Measurements from ENCODE around the gene MEN1. TPM values are rescaled to one million over a fixed set of nuclear protein-coding genes. Genes with fewer than 3 reads are reported as not detected.

The MEN1 gene
- total and polyA plus RNA-seq, 7 experiments from 2014 or later, result 25.7 to 54.9 (median 38.0) TPM

DNA sequence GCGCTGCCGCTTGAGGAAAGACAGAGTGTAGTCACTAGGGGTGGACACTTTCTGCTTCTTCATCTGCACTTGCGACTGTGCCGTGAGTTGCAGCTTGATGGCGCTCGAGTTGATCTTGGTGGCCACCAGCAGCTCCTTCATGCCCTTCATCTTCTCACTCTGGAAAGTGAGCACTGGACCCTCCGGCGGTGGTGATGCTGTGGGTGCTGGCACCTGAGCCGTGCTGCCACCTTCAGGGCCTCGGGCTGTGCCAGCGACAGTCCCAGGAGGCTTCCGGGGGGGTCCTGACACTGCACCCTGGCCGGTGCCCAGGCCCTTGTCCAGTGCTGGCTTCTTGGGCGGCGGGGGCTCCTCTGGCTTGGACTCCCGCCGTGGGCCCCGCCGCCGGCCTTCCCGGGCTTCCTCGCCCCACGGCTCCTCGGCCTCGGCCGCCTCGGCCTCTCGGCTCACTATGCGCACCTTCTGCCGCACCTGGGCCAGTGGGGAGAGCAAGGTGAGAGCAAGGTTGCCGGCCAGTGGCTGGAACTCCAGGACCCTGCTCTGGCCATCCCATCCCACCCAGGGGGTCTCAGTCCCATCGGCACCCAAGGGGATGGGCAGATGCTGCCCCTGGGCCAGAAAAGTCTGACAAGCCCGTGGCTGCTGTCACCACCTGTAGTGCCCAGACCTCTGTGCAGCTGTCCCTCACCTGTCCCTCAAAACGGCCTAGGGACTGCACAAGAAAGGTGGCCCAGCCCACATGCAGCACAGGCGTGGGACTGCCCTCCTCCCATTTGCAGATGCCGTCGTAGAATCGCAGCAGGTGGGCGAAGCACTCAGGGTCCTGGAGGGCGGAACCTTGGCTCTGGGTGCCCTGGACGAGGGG lies 5.8 kb downstream of the MEN1 start:
- H3K4me3 Mint-ChIP-seq, result peak overlapping the region; percentile 85 to 92 (median 88)
- peaks cover 0 to 54% (median 5%) of the 10 kb centered on the region in 3 experiments for H3K36me3 ChIP-seq (ENCODE audit: control insufficient read depth in 2 of 3, insufficient read depth in 3 of 3, low read length in 3 of 3)
- H3K4me1 ChIP-seq (ENCODE audit: control insufficient read depth in 2 of 2, insufficient read depth in 2 of 2, low read length in 2 of 2), result peaks cover 14 to 31% of the 10 kb centered on the region in 2 donors
- no peaks in the 10 kb centered on the region for H3K27me3 Mint-ChIP-seq
- no peak for ATAC-seq
- POLR2A ChIA-PET, result interaction anchor here (0.6 to 12.0 kb wide), 9 partner anchors 16 to 565 kb away, joined by 3 to 125 read pairs (median 4); partner anchors contain the start of genes RASGRP2 and SF1
- H3K9me3 ChIP-seq (ENCODE audit: control insufficient read depth in 2 of 3, low read length in 3 of 3), result no peaks in the 10 kb centered on the region
- no peaks in the 10 kb centered on the region for H3K27me3 ChIP-seq (ENCODE audit: control insufficient read depth in 2 of 2, insufficient read depth in 2 of 2, low read length in 2 of 2)
- no peaks in the 10 kb centered on the region for H3K9me3 Mint-ChIP-seq
- peaks cover 27 to 44% (median 34%) of the 10 kb centered on the region in 7 donors for H3K4me1 Mint-ChIP-seq
- H3K27ac Mint-ChIP-seq, result peak overlapping the region in 7 of 9 donors; percentile 82 to 97 (median 95)
- H3K4me3 ChIP-seq (ENCODE audit: low read length), result no peak overlapping the region
- intact Hi-C loops (cut with micrococcal nuclease), result loop anchor here in 1 of 2 donors (5.0 kb wide), 1 partner anchor 73 kb away; the partner anchor contains the start of gene EHD1
- CTCF ChIA-PET, result interaction anchor here (1.5 kb wide), 1 partner anchor 11 kb away, joined by 4 read pairs; no protein-coding TSS in a partner anchor
- no peak for DNase-seq
- H3K36me3 Mint-ChIP-seq, result peaks cover 5 to 18% (median 6%) of the 10 kb centered on the region in 5 donors
- peak overlapping the region; percentile 98 for H3K27ac ChIP-seq (ENCODE audit: low read depth, low read length)

GRCh38 chr11:64803846-64804345 lies 6.5 kb downstream of the MEN1 start:
- Mint-ChIP-seq H3K4me1 (peaks cover 25 to 41% (median 31%) of the 10 kb centered on the region in 7 donors), H3K9me3 (no peaks in the 10 kb centered on the region), H3K27me3 (no peaks in the 10 kb centered on the region), H3K4me3 (peak overlapping the region; percentile 85 to 92 (median 88)), H3K36me3 (peaks cover 5 to 21% (median 7%) of the 10 kb centered on the region in 5 donors), H3K27ac (peak overlapping the region; percentile 82 to 97 (median 95))
- peaks cover 0 to 61% (median 5%) of the 10 kb centered on the region in 3 experiments for H3K36me3 ChIP-seq (ENCODE audit: control insufficient read depth in 2 of 3, insufficient read depth in 3 of 3, low read length in 3 of 3)
- H3K4me1 ChIP-seq (ENCODE audit: control insufficient read depth in 2 of 2, insufficient read depth in 2 of 2, low read length in 2 of 2), result peaks cover 9 to 24% of the 10 kb centered on the region in 2 donors
- POLR2A ChIA-PET, result interaction anchor here (0.6 to 12.0 kb wide), 14 partner anchors 10 to 566 kb away, joined by 3 to 125 read pairs (median 4); partner anchors contain the start of genes RASGRP2 and SF1
- no peak for ATAC-seq
- no peak for DNase-seq
- peak overlapping the region; percentile 91 for H3K4me3 ChIP-seq (ENCODE audit: low read length)
- no peaks in the 10 kb centered on the region for H3K9me3 ChIP-seq (ENCODE audit: control insufficient read depth in 2 of 3, low read length in 3 of 3)
- H3K27me3 ChIP-seq (ENCODE audit: control insufficient read depth in 2 of 2, insufficient read depth in 2 of 2, low read length in 2 of 2), result no peaks in the 10 kb centered on the region
- intact Hi-C loops (cut with micrococcal nuclease), result loop anchor here (1.0 to 5.0 kb wide), 7 partner anchors 25 to 313 kb away; partner anchors contain the start of genes EHD1 (in 1 of the 2), SF1 (in 1 of the 2) and ZNHIT2 (in 1 of the 2)
- CTCF ChIA-PET, result interaction anchor here (1.1 kb wide), 1 partner anchor 29 kb away, joined by 3 read pairs; no protein-coding TSS in a partner anchor
- H3K27ac ChIP-seq (ENCODE audit: low read depth, low read length), result peak overlapping the region; percentile 98

- Histone ChIP-seq H3K4me1 (ENCODE audit: control insufficient read depth in 2 of 2, insufficient read depth in 2 of 2, low read length in 2 of 2) (peaks cover 9 to 23% of the 10 kb centered on the region in 2 donors), H3K4me3 (ENCODE audit: low read length) (peak within 1 kb of the TSS; percentile 91), H3K9me3 (ENCODE audit: control insufficient read depth in 2 of 3, low read length in 3 of 3) (no peaks in the 10 kb centered on the region), H3K36me3 (ENCODE audit: control insufficient read depth in 2 of 3, insufficient read depth in 3 of 3, low read length in 3 of 3) (peaks cover 0 to 67% (median 5%) of the 10 kb centered on the region in 3 experiments), H3K27me3 (ENCODE audit: control insufficient read depth in 2 of 2, insufficient read depth in 2 of 2, low read length in 2 of 2) (no peaks in the 10 kb centered on the region), H3K27ac (ENCODE audit: low read depth, low read length) (peak within 1 kb of the TSS; percentile 98)
- peak within 1 kb of the TSS; percentile 82 to 97 (median 95) for H3K27ac Mint-ChIP-seq
- intact Hi-C loops (cut with micrococcal nuclease), result loop anchor here (1.0 to 5.0 kb wide), 7 partner anchors 24 to 314 kb away; partner anchors contain the start of genes EHD1 (in 1 of the 2), SF1 (in 1 of the 2) and ZNHIT2 (in 1 of the 2)
- POLR2A ChIA-PET, result interaction anchor here (0.7 to 12.0 kb wide), 15 partner anchors 9 to 1963 kb away, joined by 3 to 125 read pairs (median 6); partner anchors contain the start of genes RASGRP2 and SF1
- no peaks in the 10 kb centered on the region for H3K27me3 Mint-ChIP-seq
- H3K4me3 Mint-ChIP-seq, result peak within 1 kb of the TSS; percentile 85 to 92 (median 88)
- CTCF ChIA-PET, result interaction anchor here (0.9 to 1.7 kb wide), 6 partner anchors 22 to 59 kb away, joined by 3 to 6 read pairs (median 3); partner anchors contain the start of genes CDC42BPG and RASGRP2
- peaks cover 27 to 43% (median 32%) of the 10 kb centered on the region in 7 donors for H3K4me1 Mint-ChIP-seq
- H3K9me3 Mint-ChIP-seq, result no peaks in the 10 kb centered on the region
- H3K36me3 Mint-ChIP-seq, result peaks cover 5 to 22% (median 10%) of the 10 kb centered on the region in 5 donors
- peak; percentile 80 to 96 (median 87) for DNase-seq
- peak; percentile 98 for ATAC-seq
Observed at GRCh38 chr11:64803158-64803845, 7.0 kb downstream of the MEN1 start, which contains the start of gene MAP4K2. MAP4K2 (minus strand) TSS chr11:64803214; CDS start chr11:64803149, 65 bp downstream.

DNA sequence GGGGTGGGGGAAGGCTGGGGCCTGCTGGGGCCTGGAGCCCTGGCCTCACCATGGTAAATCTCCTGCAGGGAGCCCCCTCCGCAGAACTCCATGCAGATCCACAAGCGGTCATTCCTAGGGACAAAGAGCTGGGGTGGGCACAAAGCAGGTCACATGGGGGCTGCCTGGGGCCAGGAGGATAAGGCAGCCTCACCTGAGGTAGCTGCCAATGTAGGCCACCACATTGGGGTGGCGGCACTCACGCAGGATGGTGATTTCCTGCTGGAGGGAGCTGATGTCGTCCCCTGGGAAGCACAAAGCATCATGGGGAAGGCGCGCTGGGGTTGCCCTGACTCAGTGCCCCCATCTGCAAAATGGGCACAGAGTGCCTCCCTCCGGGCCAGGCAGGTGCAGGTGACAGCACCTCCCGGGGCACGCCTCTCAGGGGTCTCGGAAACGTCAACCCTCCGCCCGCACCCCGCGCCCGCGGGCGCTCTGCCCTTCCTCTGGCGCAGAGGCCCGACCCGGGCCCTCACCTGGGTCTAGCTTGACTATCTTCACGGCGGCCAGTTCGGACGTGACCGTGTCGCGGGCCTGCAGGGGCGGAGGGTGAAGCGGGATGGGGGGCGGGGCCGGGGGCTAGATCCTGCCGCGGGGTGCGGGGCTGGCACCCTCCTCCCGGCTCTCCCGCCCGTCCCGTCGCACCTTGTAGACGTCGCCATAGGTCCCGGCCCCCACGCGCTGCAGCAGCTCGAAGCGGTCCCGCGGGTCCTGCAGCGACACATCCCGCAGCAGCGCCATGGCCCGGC lies 7.8 kb downstream of the MEN1 start:
- intact Hi-C loops (cut with micrococcal nuclease), result loop anchor here (1.0 to 5.0 kb wide), 8 partner anchors 8 to 315 kb away; partner anchors contain the start of genes EHD1 (in 1 of the 2), MEN1 (in 1 of the 2), SF1 (in 1 of the 2) and ZNHIT2 (in 1 of the 2)
- H3K36me3 ChIP-seq (ENCODE audit: control insufficient read depth in 2 of 3, insufficient read depth in 3 of 3, low read length in 3 of 3), result peaks cover 0 to 71% (median 5%) of the 10 kb centered on the region in 3 experiments
- H3K27ac ChIP-seq (ENCODE audit: low read depth, low read length), result peak overlapping the region; percentile 76
- DNase-seq (peak in 2 of 9 donors; percentile 17 to 44), ATAC-seq (peak; percentile 12)
- H3K9me3 Mint-ChIP-seq, result no peaks in the 10 kb centered on the region
- peak overlapping the region; percentile 70 to 89 (median 81) for H3K4me3 Mint-ChIP-seq
- no peaks in the 10 kb centered on the region for H3K27me3 Mint-ChIP-seq
- H3K36me3 Mint-ChIP-seq, result peaks cover 5 to 18% (median 9%) of the 10 kb centered on the region in 5 donors
- H3K4me1 Mint-ChIP-seq, result peaks cover 23 to 39% (median 28%) of the 10 kb centered on the region in 7 donors
- peaks cover 9 to 23% of the 10 kb centered on the region in 2 donors for H3K4me1 ChIP-seq (ENCODE audit: control insufficient read depth in 2 of 2, insufficient read depth in 2 of 2, low read length in 2 of 2)
- H3K9me3 ChIP-seq (ENCODE audit: control insufficient read depth in 2 of 3, low read length in 3 of 3), result no peaks in the 10 kb centered on the region
- H3K4me3 ChIP-seq (ENCODE audit: low read length), result peak overlapping the region; percentile 63
- H3K27me3 ChIP-seq (ENCODE audit: control insufficient read depth in 2 of 2, insufficient read depth in 2 of 2, low read length in 2 of 2), result no peaks in the 10 kb centered on the region
- peak overlapping the region; percentile 28 to 94 (median 81) for H3K27ac Mint-ChIP-seq
- POLR2A ChIA-PET, result interaction anchor here (0.9 to 12.0 kb wide), 17 partner anchors 8 to 1962 kb away, joined by 3 to 125 read pairs (median 6); partner anchors contain the start of genes CDC42BPG, RASGRP2 and SF1
- CTCF ChIA-PET, result interaction anchor here (0.6 to 1.7 kb wide), 10 partner anchors 11 to 76 kb away, joined by 3 to 6 read pairs (median 3); partner anchors contain the start of genes CDC42BPG and RASGRP2
